Cardiac fibroblast (primary cell): ENCODE measurements around the gene EYA4.

Experiments used
- DNase-seq, 2 donors: peaks; one replicate each; pipeline versions ENCODE4 v3.0.0 to v3.0.0-alpha.2; 2010; ENCODE audit warnings: low read depth in 2 of 2
- H3K4me3 ChIP-seq, 2 donors: replicated peaks in 1 of 2; 1 replicate in 1 of 2; 2 replicates in 1 of 2; pipeline ENCODE4 v1.5.1; 2011; ENCODE audit warnings: low read depth in 2 of 2, low read length in 2 of 2, mild to moderate bottlenecking in 2 of 2, moderate library complexity in 1 of 2
- CTCF ChIP-seq: IDR thresholded peaks from one replicate; pipeline ENCODE4 v1.5.1; 2011; ENCODE audit warnings: low read depth, mild to moderate bottlenecking, low read length, inconsistent platforms

Gene EYA4

GRCh38 chr6:133247581-133247980, 6.4 kb downstream of the EYA4 start:
- DNase-seq = no peak
- TF ChIP-seq CTCF = no peak
- no peak overlapping the region for H3K4me3 ChIP-seq

- TF ChIP-seq CTCF = no peak
These were observed 7.3 kb downstream of the EYA4 start for GRCh38 chr6:133248241-133249001.

GRCh38 chr6:133251688-133252087, 10.5 kb downstream of the EYA4 start:
- DNase-seq = no peak
- no peak overlapping the region for H3K4me3 ChIP-seq
- TF ChIP-seq CTCF = no peak

More at GRCh38 chr6:133248241-133249001, 7.3 kb downstream of the EYA4 start:
- peak; percentile 35 to 86 for DNase-seq
- H3K4me3 ChIP-seq = no peak overlapping the region

GRCh38 chr6:133254552-133255228, 13.5 kb downstream of the EYA4 start:
- peak; percentile 20 to 75 for DNase-seq
- H3K4me3 ChIP-seq = no peak overlapping the region
- TF ChIP-seq CTCF = no peak

- H3K4me3 ChIP-seq = no peak overlapping the region
- no peak for TF ChIP-seq CTCF
- DNase-seq = no peak
These were observed 16.5 kb downstream of the EYA4 start for GRCh38 chr6:133257545-133258105.

GRCh38 chr6:133259561-133259960, 18.4 kb downstream of the EYA4 start:
- H3K4me3 ChIP-seq = no peak overlapping the region
- TF ChIP-seq CTCF = no peak
- no peak for DNase-seq
